AG09309 (cell line): ENCODE measurements around the gene P2RX2.

Experiments
- DNase-seq: peaks from one replicate; pipeline ENCODE4 v3.0.0-alpha.2; 2010; ENCODE audit warnings: low read depth
- H3K4me3 ChIP-seq: 2 replicates; pipeline ENCODE4 v1.5.1; 2011; ENCODE audit warnings: mild to moderate bottlenecking, low read depth, low read length, moderate library complexity; ENCODE audit not compliant: control insufficient read depth
- CTCF ChIP-seq: IDR thresholded peaks from 2 replicates; pipeline ENCODE4 v1.5.1; 2011; ENCODE audit warnings: mild to moderate bottlenecking, low read depth, low read length, inconsistent platforms; ENCODE audit not compliant: insufficient read depth, control insufficient read depth; ENCODE audit errors: missing control alignments

P2RX2 gene

DNA sequence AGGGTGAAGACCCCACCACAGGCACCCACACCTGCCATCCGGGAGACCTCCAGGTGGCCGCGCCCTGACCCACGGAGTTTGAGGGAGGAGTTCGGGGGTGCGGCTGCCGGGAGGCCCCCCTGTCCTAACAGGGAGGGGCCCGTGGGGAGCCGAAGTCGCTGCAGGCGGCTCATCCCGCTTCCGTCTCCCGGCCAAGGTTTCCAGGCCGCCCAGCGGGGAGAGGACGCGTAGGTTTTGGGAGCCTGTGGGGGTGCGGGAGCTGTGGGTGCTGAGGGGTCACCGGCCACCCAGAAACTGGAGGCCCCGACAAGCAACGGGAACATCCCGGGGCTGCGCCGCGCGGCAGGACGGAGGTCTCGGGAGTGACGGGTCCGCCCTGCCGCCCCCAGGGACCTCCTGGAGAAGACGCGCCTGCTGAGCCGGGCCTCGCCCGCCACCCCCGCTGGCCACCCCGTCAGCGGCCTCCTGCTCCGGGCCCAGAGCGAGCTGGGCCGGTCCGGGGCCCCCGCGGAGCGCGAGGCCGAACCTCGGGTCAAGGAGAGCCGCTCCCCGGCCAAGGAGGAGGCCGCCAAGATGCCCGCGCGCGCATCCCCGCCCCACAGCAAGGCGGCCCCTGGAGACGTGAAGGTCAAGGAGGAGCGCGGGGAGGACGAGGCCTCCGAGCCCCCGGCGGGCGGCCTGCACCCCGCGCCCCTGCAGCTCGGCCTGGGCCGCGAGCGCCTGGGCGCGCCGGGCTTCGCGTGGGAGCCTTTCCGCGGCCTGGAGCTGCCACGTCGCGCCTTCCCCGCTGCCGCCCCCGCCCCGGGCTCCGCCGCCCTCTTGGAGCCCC, 35.8 kb upstream of the P2RX2 start:
- no peak overlapping the region for H3K4me3 ChIP-seq
- no peak for DNase-seq
- no peak for TF ChIP-seq CTCF

- TF ChIP-seq CTCF = no peak
- DNase-seq = no peak
- H3K4me3 ChIP-seq = no peak overlapping the region
Measured at GRCh38 chr12:132583411-132583710, 35.2 kb upstream of the P2RX2 start.

DNA sequence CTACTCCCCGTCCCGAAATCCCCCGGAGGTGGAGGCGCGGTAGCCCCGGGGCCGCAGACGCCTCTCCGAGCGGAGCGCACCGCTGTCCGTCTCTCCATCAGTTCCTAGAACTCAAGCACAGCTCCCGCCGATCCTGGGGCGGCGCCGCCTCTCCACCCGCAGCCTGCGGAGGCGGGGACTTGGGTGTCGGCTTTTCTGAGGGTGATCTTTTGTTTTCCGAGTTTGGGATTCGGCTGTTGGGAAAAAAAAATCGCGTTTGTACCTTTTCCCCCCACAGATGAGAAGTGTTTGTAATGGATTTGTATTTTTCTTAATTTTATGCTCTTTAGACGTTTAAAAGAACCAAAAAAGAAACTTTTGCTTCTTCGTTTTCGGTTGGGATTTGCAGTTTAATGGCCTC, 34.8 kb upstream of the P2RX2 start:
- no peak for DNase-seq
- TF ChIP-seq CTCF = no peak
- H3K4me3 ChIP-seq = no peak overlapping the region

DNA sequence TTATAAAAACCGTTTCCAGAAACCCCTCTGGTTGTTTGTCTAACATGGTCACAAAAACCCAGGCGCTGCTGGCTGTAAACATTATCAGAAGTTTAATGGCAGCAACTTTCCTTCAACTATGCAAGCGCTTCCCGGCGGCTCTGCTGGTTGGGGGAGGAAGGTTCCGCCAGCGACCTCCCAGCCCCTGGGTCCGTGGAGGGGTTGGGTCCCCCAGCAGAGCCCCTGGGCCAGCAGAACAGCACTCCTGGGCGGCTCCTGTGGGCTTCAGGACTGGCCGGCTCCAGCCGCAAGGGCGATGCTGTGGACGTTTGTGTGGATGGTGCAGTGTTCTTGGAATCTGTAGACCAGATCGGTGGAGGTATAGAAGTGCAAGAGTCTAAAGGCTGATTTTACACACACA, 34.1 kb upstream of the P2RX2 start:
- DNase-seq = no peak
- H3K4me3 ChIP-seq = no peak overlapping the region
- no peak for TF ChIP-seq CTCF

GRCh38 chr12:132585177-132585576, 33.4 kb upstream of the P2RX2 start:
- TF ChIP-seq CTCF = no peak
- no peak overlapping the region for H3K4me3 ChIP-seq
- DNase-seq = no peak

DNA sequence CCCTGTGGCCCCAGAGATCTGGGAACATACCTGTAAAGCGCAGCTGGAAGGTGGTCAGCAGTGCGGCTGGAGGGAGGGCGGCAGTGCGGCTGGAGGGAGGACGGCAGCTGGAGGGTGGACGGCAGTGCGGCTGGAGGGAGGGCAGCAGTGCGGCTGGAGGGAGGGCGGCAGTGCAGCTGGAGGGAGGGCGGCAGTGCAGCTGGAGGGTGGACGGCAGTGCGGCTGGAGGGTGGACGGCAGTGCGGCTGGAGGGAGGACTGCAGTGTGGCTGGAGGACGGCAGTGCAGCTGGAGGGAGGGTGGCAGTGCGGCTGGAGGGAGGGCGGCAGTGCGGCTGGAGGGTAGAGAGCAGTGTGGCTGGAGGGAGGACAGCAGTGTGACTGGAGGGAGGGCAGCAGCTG, 31.6 kb upstream of the P2RX2 start:
- DNase-seq = no peak
- no peak for TF ChIP-seq CTCF
- no peak overlapping the region for H3K4me3 ChIP-seq
